HL-60 (cell line): ENCODE measurements around the gene C1orf53.

Experiments used
- DNase-seq, 2 experiments: peaks; one replicate each; pipeline ENCODE4 v3.0.0-alpha.2; 2010 to 2020; ENCODE audit warnings: low read depth in 1 of 2, low spot score in 1 of 2
- H3K27ac ChIP-seq: fragments of 250-450 bp; sonication (Bioruptor Pico); replicated peaks from 2 replicates; pipeline ENCODE4 v1.5.1; 2020; ENCODE audit warnings: mild to moderate bottlenecking, moderate library complexity
- H3K27me3 ChIP-seq: fragments of 250-450 bp; sonication (Bioruptor Pico); 2 replicates; pipeline ENCODE4 v1.5.1; 2021; ENCODE audit warnings: mild to moderate bottlenecking, moderate library complexity; ENCODE audit not compliant: insufficient read depth, poor library complexity, severe bottlenecking
- H3K4me3 ChIP-seq: replicated peaks from 2 replicates; pipeline ENCODE4 v1.5.1; 2011; ENCODE audit warnings: mild to moderate bottlenecking, control low read depth, low read length; ENCODE audit not compliant: insufficient read depth
- GABPA ChIP-seq: IDR thresholded peaks from 2 replicates; pipeline ENCODE4 v1.6.1; 2012; ENCODE audit warnings: low read depth
- POLR2AphosphoS5 ChIP-seq: IDR thresholded peaks from 2 replicates; pipeline ENCODE4 v1.6.1; 2012; ENCODE audit warnings: low read depth
- SPI1 ChIP-seq: IDR thresholded peaks from 2 replicates; pipeline ENCODE4 v1.6.1; 2012; ENCODE audit warnings: low read depth, mild to moderate bottlenecking, borderline replicate concordance
- TF ChIP-seq, protein P1 (sequence below): IDR thresholded peaks from 2 replicates; pipeline ENCODE4 v1.6.1; 2012; ENCODE audit warnings: low read depth; ENCODE audit not compliant: insufficient replicate concordance
- TF ChIP-seq, protein P2 (sequence below): IDR thresholded peaks from one replicate; pipeline ENCODE4 v1.5.1; 2011; ENCODE audit warnings: low read length, control low read depth, inconsistent platforms; ENCODE audit not compliant: insufficient read depth

The C1orf53 gene

DNA sequence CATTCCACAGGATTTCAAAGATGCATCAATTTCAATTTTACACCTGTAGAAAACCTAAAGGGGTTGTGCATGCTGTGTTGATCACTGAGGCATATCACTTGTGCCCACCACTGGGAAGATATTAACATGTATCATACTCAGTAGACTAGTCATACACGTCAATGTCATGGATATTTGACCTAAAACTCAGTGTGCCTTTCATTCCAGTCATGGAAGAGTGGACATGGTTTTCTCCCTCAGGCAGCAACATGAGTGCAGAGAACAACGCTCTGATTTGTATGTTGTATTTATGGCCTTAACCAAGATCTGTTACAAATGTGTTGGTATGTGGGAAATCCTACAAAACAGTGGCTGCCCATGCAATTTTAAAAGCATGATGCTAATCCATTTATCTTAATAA lies 6.1 kb upstream of the C1orf53 start:
- no peak overlapping the region for H3K27ac ChIP-seq
- DNase-seq, result no peak
- H3K4me3 ChIP-seq, result no peak overlapping the region
- H3K27me3 ChIP-seq, result no peaks in the 10 kb centered on the region
- TF ChIP-seq, protein P1, sequence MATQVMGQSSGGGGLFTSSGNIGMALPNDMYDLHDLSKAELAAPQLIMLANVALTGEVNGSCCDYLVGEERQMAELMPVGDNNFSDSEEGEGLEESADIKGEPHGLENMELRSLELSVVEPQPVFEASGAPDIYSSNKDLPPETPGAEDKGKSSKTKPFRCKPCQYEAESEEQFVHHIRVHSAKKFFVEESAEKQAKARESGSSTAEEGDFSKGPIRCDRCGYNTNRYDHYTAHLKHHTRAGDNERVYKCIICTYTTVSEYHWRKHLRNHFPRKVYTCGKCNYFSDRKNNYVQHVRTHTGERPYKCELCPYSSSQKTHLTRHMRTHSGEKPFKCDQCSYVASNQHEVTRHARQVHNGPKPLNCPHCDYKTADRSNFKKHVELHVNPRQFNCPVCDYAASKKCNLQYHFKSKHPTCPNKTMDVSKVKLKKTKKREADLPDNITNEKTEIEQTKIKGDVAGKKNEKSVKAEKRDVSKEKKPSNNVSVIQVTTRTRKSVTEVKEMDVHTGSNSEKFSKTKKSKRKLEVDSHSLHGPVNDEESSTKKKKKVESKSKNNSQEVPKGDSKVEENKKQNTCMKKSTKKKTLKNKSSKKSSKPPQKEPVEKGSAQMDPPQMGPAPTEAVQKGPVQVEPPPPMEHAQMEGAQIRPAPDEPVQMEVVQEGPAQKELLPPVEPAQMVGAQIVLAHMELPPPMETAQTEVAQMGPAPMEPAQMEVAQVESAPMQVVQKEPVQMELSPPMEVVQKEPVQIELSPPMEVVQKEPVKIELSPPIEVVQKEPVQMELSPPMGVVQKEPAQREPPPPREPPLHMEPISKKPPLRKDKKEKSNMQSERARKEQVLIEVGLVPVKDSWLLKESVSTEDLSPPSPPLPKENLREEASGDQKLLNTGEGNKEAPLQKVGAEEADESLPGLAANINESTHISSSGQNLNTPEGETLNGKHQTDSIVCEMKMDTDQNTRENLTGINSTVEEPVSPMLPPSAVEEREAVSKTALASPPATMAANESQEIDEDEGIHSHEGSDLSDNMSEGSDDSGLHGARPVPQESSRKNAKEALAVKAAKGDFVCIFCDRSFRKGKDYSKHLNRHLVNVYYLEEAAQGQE, result no peak

DNA sequence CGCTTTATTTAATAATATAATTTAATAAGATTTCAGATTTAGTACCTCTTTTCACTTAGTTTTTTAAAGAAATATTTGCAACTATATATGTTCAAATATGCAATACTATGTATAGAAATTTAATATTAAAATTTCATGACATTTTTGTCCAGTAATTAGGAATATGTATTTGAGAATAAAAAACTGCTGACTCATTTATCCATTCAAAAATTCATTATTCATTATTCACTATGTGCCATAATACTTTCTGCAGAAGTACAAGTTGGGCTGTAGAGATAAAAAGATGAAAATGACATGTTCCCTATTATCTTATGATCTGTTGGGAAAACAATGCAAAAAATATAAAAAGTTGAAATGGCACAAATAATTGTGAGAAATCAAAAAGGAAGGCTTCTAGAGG lies 3.4 kb upstream of the C1orf53 start:
- no peak for DNase-seq
- TF ChIP-seq, protein P2, sequence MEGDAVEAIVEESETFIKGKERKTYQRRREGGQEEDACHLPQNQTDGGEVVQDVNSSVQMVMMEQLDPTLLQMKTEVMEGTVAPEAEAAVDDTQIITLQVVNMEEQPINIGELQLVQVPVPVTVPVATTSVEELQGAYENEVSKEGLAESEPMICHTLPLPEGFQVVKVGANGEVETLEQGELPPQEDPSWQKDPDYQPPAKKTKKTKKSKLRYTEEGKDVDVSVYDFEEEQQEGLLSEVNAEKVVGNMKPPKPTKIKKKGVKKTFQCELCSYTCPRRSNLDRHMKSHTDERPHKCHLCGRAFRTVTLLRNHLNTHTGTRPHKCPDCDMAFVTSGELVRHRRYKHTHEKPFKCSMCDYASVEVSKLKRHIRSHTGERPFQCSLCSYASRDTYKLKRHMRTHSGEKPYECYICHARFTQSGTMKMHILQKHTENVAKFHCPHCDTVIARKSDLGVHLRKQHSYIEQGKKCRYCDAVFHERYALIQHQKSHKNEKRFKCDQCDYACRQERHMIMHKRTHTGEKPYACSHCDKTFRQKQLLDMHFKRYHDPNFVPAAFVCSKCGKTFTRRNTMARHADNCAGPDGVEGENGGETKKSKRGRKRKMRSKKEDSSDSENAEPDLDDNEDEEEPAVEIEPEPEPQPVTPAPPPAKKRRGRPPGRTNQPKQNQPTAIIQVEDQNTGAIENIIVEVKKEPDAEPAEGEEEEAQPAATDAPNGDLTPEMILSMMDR, result no peak
- TF ChIP-seq, protein P1, result no peak
- no peak for TF ChIP-seq GABPA
- no peak for TF ChIP-seq POLR2AphosphoS5
- TF ChIP-seq SPI1, result no peak
- Histone ChIP-seq H3K4me3 (no peak overlapping the region), H3K27ac (no peak overlapping the region), H3K27me3 (no peaks in the 10 kb centered on the region)

DNA sequence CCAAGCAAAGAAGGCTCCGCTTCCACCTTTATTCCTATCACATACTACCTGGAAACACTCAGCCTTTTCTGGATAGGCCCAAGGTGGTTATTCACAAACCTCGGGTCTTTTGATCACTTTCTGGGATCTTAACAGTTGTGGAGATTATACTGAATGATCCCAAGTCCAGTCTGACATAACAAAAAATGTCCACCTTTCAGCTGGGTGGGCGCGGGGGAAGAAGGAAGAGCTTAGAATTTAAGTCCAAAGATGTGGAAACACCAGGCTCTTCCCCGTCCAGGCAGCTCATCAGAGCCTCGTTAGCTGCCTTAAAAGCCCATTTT lies 338 bp upstream of the C1orf53 start:
- TF ChIP-seq POLR2AphosphoS5, result no peak
- TF ChIP-seq, protein P2, result no peak
- no peak for TF ChIP-seq SPI1
- TF ChIP-seq, protein P1, result no peak
- TF ChIP-seq GABPA, result no peak

DNA sequence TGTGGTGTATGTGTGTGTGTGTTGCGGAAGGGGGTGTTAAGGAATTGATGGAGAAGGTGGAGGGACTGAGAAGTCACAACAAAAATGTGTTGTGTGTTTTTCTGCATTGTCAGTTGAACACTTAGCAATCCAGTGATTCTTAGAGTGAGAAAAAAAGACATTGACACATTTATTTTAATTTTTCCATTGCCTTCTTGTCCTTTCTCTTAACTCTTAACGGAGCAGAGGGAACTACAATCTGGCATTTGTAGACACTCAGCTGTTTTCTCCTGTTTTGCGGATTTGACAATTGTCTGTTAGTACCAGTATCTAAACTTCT lies 725 bp downstream of the C1orf53 start:
- no peak for DNase-seq
- TF ChIP-seq GABPA, result no peak
- TF ChIP-seq SPI1, result no peak
- TF ChIP-seq, protein P2, result no peak
- TF ChIP-seq, protein P1, result no peak
- TF ChIP-seq POLR2AphosphoS5, result no peak
- Histone ChIP-seq H3K27ac (peak overlapping the region; percentile 35), H3K4me3 (peak overlapping the region; percentile 56), H3K27me3 (peaks cover under 1% of the 10 kb centered on the region)

More for the DNA sequence above, 338 bp upstream of the C1orf53 start:
- peak overlapping the region; percentile 56 for H3K4me3 ChIP-seq
- H3K27ac ChIP-seq, result peak overlapping the region; percentile 87
- no peaks in the 10 kb centered on the region for H3K27me3 ChIP-seq
- DNase-seq, result no peak
